ENCODE measurements around the gene MAP3K7. TPM values are rescaled to one million over a fixed set of nuclear protein-coding genes. Genes with fewer than 3 reads are reported as not detected.

MAP3K7 gene
- total RNA-seq, 1 donor: 51.4 TPM

GRCh38 chr6:90496258-90497016, 90.4 kb downstream of the MAP3K7 start:
- peak; percentile 35 for DNase-seq (ENCODE audit: low read depth)
- TF ChIP-seq CTCF (IDR thresholded peaks at IDR 0.05; ENCODE audit: insufficient read depth, low read depth, low read length): no peak
- H3K4me3 ChIP-seq (ENCODE audit: low read depth, low read length): no peak overlapping the region

GRCh38 chr6:90495216-90495817, 91.6 kb downstream of the MAP3K7 start:
- TF ChIP-seq CTCF (IDR thresholded peaks at IDR 0.05; ENCODE audit: insufficient read depth, low read depth, low read length): no peak
- H3K4me3 ChIP-seq (ENCODE audit: low read depth, low read length): no peak overlapping the region
- no peak for DNase-seq (ENCODE audit: low read depth)

GRCh38 chr6:90494067-90494780, 92.6 kb downstream of the MAP3K7 start:
- no peak for DNase-seq (ENCODE audit: low read depth)
- TF ChIP-seq CTCF (IDR thresholded peaks at IDR 0.05; ENCODE audit: insufficient read depth, low read depth, low read length): no peak
- no peak overlapping the region for H3K4me3 ChIP-seq (ENCODE audit: low read depth, low read length)

- TF ChIP-seq CTCF (IDR thresholded peaks at IDR 0.05; ENCODE audit: insufficient read depth, low read depth, low read length): no peak
- no peak overlapping the region for H3K4me3 ChIP-seq (ENCODE audit: low read depth, low read length)
- no peak for DNase-seq (ENCODE audit: low read depth)
Observed at GRCh38 chr6:90493332-90493731, 93.5 kb downstream of the MAP3K7 start.

- no peak for DNase-seq (ENCODE audit: low read depth)
- no peak for TF ChIP-seq CTCF (IDR thresholded peaks at IDR 0.05; ENCODE audit: insufficient read depth, low read depth, low read length)
- no peak overlapping the region for H3K4me3 ChIP-seq (ENCODE audit: low read depth, low read length)
Observed at GRCh38 chr6:90492798-90493197, 94.1 kb downstream of the MAP3K7 start.

GRCh38 chr6:90492369-90492768, 94.5 kb downstream of the MAP3K7 start:
- no peak for TF ChIP-seq CTCF (IDR thresholded peaks at IDR 0.05; ENCODE audit: insufficient read depth, low read depth, low read length)
- H3K4me3 ChIP-seq (ENCODE audit: low read depth, low read length): no peak overlapping the region
- DNase-seq (ENCODE audit: low read depth): no peak

Data from fibroblast of villous mesenchyme (primary cell).